CD4-positive, alpha-beta T cell (primary cell): ENCODE results near the gene COMMD7. TPM values are rescaled to one million over a fixed set of nuclear protein-coding genes. Genes with fewer than 3 reads are reported as not detected.

Source experiments
- ATAC-seq: fragments of 200-7000 bp; cut with Tn5 transposase; one replicate; pipeline ENCODE4 v1.10.0; 2022; ENCODE audit warnings: mild to moderate bottlenecking; ENCODE audit not compliant: poor library complexity
- CTCF ChIA-PET: fragments of 350-600 bp; sonication (Branson Sonifier 250); formaldehyde crosslinking; loops from one replicate; lab custom pipeline; 2021; ENCODE audit warnings: antibody characterized with exemption, inconsistent platforms; lab: Charles Lee
- POLR2A ChIA-PET: fragments of 350-600 bp; sonication (Branson Sonifier 250); formaldehyde crosslinking; loops from one replicate; lab custom pipeline; 2021; ENCODE audit warnings: antibody characterized with exemption, inconsistent platforms; lab: Charles Lee
- DNase-seq, 14 experiments: peaks; one replicate each; pipeline ENCODE4 v3.0.0-alpha.2; 2013 to 2020; ENCODE audit warnings: mixed read lengths in 2 of 14
- H3K27ac ChIP-seq, 2 donors: one replicate each; pipeline versions ENCODE4 v1.5.1 to v1.7.0; 2013; ENCODE audit warnings: low read length in 2 of 2, low read depth in 1 of 2, mild to moderate bottlenecking in 1 of 2
- H3K27me3 ChIP-seq, 2 experiments: 1 replicate in 1 of 2; 2 replicates in 1 of 2; pipeline versions ENCODE4 v1.6.1 to v1.7.0; 2013; ENCODE audit warnings: low read length in 2 of 2, control low read depth in 1 of 2, mild to moderate bottlenecking in 1 of 2, moderate library complexity in 1 of 2; ENCODE audit not compliant: insufficient read depth in 2 of 2, control insufficient read depth in 1 of 2
- H3K36me3 ChIP-seq: one replicate; pipeline ENCODE4 v1.6.1; 2013; ENCODE audit warnings: low read length, control low read depth; ENCODE audit not compliant: insufficient read depth
- H3K4me1 ChIP-seq: one replicate; pipeline ENCODE4 v1.6.1; 2013; ENCODE audit warnings: low read length, control low read depth; ENCODE audit not compliant: insufficient read depth
- H3K4me3 ChIP-seq: one replicate; pipeline ENCODE4 v1.5.1; 2013; ENCODE audit warnings: mild to moderate bottlenecking, low read length, moderate library complexity
- H3K9me3 ChIP-seq, 2 experiments: 1 replicate in 1 of 2; 2 replicates in 1 of 2; pipeline versions ENCODE4 v1.6.1 to v1.7.0; 2013; ENCODE audit warnings: low read length in 2 of 2, mild to moderate bottlenecking in 2 of 2, control low read depth in 1 of 2, moderate library complexity in 1 of 2; ENCODE audit not compliant: control insufficient read depth in 1 of 2, insufficient read depth in 1 of 2
- H3K27ac Mint-ChIP-seq: one replicate; pipeline ENCODE4 v1.8.0; 2020; ENCODE audit warnings: mixed read lengths
- H3K27me3 Mint-ChIP-seq: one replicate; pipeline ENCODE4 v1.8.0; 2021; ENCODE audit warnings: mixed read lengths
- H3K36me3 Mint-ChIP-seq: one replicate; pipeline ENCODE4 v1.8.0; 2021; ENCODE audit warnings: low read depth, mixed read lengths
- H3K4me1 Mint-ChIP-seq: one replicate; pipeline ENCODE4 v1.8.0; 2021; ENCODE audit warnings: low read depth, mixed read lengths
- H3K4me3 Mint-ChIP-seq: one replicate; pipeline ENCODE4 v1.8.0; 2020; ENCODE audit warnings: mild to moderate bottlenecking, mixed read lengths
- H3K9me3 Mint-ChIP-seq: one replicate; pipeline ENCODE4 v1.8.0; 2020; ENCODE audit warnings: mixed read lengths
- CTCF ChIP-seq: fragments of 200-600 bp; IDR thresholded peaks from one replicate; pipeline ENCODE4 v1.8.0; 2022; ENCODE audit warnings: antibody characterized with exemption, mild to moderate bottlenecking
- intact Hi-C, 2 experiments: fragments of 100-400 bp; cut with DNase I in 1 of 2; cut with micrococcal nuclease in 1 of 2; formaldehyde crosslinking; loops; one replicate each; pipeline versions ENCODE4 v1.15.1 to v1.9.0; 2023 to 2025; cut with DNase I, micrococcal nuclease
- total RNA-seq, 174 experiments: library from RNA in 2 of 174; stranded (reverse) in 2 of 174; gene quantifications; one replicate each; pipeline ENCODE4 v1.2.3 and lab custom pipeline; 2021 to 2026

Gene COMMD7
- total RNA-seq, 2 experiments from 2014 or later: 30.3 to 30.4 TPM

GRCh38 chr20:32786059-32786760 is 42.9 kb upstream of the COMMD7 start:
- H3K4me1 ChIP-seq: peaks cover 8% of the 10 kb centered on the region
- Mint-ChIP-seq H3K36me3 (no peaks in the 10 kb centered on the region), H3K27me3 (no peaks in the 10 kb centered on the region), H3K4me1 (peaks cover 5% of the 10 kb centered on the region), H3K4me3 (no peak overlapping the region), H3K27ac (no peak overlapping the region), H3K9me3 (no peaks in the 10 kb centered on the region)
- POLR2A ChIA-PET: no interaction called here
- no peak for ATAC-seq
- CTCF ChIA-PET: no interaction called here
- no peaks in the 10 kb centered on the region for H3K27me3 ChIP-seq
- H3K36me3 ChIP-seq: no peaks in the 10 kb centered on the region
- H3K27ac ChIP-seq: no peak overlapping the region
- intact Hi-C loops: loop anchor here in 1 of 2 experiments (5.0 kb wide), 1 partner anchor 156 kb away; no protein-coding TSS in a partner anchor
- DNase-seq: no peak
- no peak for TF ChIP-seq CTCF
- no peak overlapping the region for H3K4me3 ChIP-seq
- no peaks in the 10 kb centered on the region for H3K9me3 ChIP-seq

- H3K4me3 ChIP-seq: no peak overlapping the region
- POLR2A ChIA-PET: no interaction called here
- no peak overlapping the region for H3K4me3 Mint-ChIP-seq
Measured at GRCh38 chr20:32784369-32785080, 41.3 kb upstream of the COMMD7 start.

More at GRCh38 chr20:32784369-32785080, 41.3 kb upstream of the COMMD7 start:
- Mint-ChIP-seq H3K27me3 (no peaks in the 10 kb centered on the region), H3K9me3 (no peaks in the 10 kb centered on the region), H3K4me1 (no peaks in the 10 kb centered on the region), H3K27ac (no peak overlapping the region), H3K36me3 (no peaks in the 10 kb centered on the region)
- H3K27me3 ChIP-seq: no peaks in the 10 kb centered on the region
- H3K36me3 ChIP-seq: no peaks in the 10 kb centered on the region
- TF ChIP-seq CTCF: no peak
- no peaks in the 10 kb centered on the region for H3K9me3 ChIP-seq
- DNase-seq: no peak
- ATAC-seq: no peak
- H3K4me1 ChIP-seq: no peaks in the 10 kb centered on the region
- CTCF ChIA-PET: no interaction called here
- no peak overlapping the region for H3K27ac ChIP-seq
- intact Hi-C loops: loop anchor here in 1 of 2 experiments (5.0 kb wide), 1 partner anchor 158 kb away; no protein-coding TSS in a partner anchor
